Measurements from ENCODE around the gene CFAP298. TPM values are rescaled to one million over a fixed set of nuclear protein-coding genes. Genes with fewer than 3 reads are reported as not detected.
"Not testable (repeated sequence)": the region's sequence is repeated elsewhere in the genome, so short reads cannot be mapped to it uniquely, and the experiment has no call there.

The CFAP298 gene
- total RNA-seq, 1 donor from 2014 or later, result 54.6 TPM

GRCh38 chr21:32612999-32613337 lies 791 bp upstream of the CFAP298 start:
- no peak for DNase-seq (ENCODE audit: low spot score)
- Mint-ChIP-seq H3K36me3 (ENCODE audit: low read depth) (peaks cover 8% of the 10 kb centered on the region), H3K27me3 (ENCODE audit: insufficient read depth) (peaks cover 5% of the 10 kb centered on the region), H3K27ac (peak overlapping the region; percentile 93), H3K4me1 (ENCODE audit: low read depth) (peaks cover 8% of the 10 kb centered on the region), H3K9me3 (no peaks in the 10 kb centered on the region), H3K4me3 (peak overlapping the region; percentile 96)
- intact Hi-C loops (cut with micrococcal nuclease), result loop anchor here (1.0 to 5.0 kb wide), 11 partner anchors 46 to 954 kb away; partner anchors contain the start of genes EVA1C, GART, MIS18A and SCAF4

DNA sequence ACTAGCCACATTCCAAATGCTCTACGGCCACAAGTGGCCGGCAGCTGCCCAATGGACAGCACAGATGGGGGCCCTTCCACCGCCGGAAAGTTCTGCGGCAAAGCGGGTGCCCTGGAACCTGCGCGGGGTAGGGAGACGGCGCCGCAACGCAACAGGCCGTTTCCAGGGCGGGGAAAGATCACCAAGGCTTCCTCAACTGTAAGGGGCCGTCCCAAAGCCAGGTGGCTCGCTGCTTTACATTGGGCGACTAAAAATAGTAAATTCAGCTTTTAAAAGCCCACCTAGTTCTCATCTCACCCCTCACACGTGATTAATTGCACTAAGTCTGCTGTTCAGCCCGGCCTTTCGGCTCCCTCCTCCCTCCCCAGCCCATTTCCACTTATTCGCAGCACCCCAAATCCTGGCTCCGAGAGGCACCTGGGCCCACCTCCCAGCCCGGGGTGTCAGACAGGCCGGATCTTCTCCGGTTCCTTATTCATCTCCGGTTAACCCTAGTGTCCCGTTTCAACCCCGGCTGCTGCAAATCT lies 643 bp downstream of the CFAP298 start:
- H3K27ac Mint-ChIP-seq, result peak overlapping the region; percentile 93
- H3K9me3 Mint-ChIP-seq, result no peaks in the 10 kb centered on the region
- peak overlapping the region; percentile 96 for H3K4me3 Mint-ChIP-seq
- peaks cover 8% of the 10 kb centered on the region for H3K4me1 Mint-ChIP-seq (ENCODE audit: low read depth)
- no peak for DNase-seq (ENCODE audit: low spot score)
- intact Hi-C loops (cut with micrococcal nuclease), result loop anchor here (5.0 kb wide), 5 partner anchors 44 to 931 kb away; partner anchors contain the start of genes GART, SCAF4 and SON
- H3K27me3 Mint-ChIP-seq (ENCODE audit: insufficient read depth), result peaks cover 4% of the 10 kb centered on the region
- H3K36me3 Mint-ChIP-seq (ENCODE audit: low read depth), result peaks cover 8% of the 10 kb centered on the region

DNA sequence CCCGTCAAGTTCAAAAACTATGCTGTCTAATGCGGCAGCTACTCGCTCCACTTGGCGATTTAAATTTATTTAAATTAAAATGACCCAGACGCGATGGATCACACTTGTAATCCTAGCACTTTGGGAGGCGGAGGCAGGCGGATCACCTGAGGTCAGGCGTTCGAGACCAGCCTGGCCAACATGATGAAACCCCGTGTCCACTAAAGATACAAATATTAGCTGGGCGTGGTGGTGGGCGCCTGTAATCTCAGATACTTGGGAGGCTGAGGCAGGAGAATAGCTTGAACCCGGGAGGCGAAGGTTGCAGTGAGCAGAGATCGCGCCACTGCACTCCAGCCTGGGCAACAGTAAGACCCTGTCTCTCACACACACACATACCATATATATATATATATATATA lies 1.2 kb downstream of the CFAP298 start:
- not testable (repeated sequence) for H3K4me1 Mint-ChIP-seq (ENCODE audit: low read depth); H3K9me3 Mint-ChIP-seq; DNase-seq (ENCODE audit: low spot score); H3K27ac Mint-ChIP-seq; H3K27me3 Mint-ChIP-seq (ENCODE audit: insufficient read depth)
- Mint-ChIP-seq H3K4me3 (peak overlapping the region; percentile 57), H3K36me3 (ENCODE audit: low read depth) (peaks cover 11% of the 10 kb centered on the region)
- intact Hi-C loops (cut with micrococcal nuclease), result loop anchor here (5.0 kb wide), 5 partner anchors 44 to 931 kb away; partner anchors contain the start of genes GART, SCAF4 and SON

DNA sequence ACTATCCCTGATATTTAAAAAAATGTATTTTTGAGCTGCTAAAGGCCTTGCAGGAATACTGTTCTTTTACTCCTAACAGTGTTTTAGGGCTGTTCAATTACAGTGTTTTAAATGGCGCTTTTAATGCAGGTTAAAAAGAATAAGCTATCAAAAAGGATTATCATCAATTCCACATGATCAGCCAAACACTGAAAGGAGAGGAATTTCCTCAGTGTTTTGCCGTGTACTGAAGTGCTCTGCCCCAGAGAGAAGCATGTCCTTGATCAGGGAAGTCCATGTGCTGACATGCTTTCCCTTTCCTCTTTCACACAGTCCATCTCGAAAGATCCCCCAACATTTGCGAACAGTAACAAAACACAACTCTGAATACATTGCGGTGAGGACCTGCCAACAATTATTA lies 3.3 kb downstream of the CFAP298 start:
- H3K4me1 Mint-ChIP-seq (ENCODE audit: low read depth), result peaks cover 8% of the 10 kb centered on the region
- H3K36me3 Mint-ChIP-seq (ENCODE audit: low read depth), result peaks cover 23% of the 10 kb centered on the region
- no peak overlapping the region for H3K27ac Mint-ChIP-seq
- H3K27me3 Mint-ChIP-seq (ENCODE audit: insufficient read depth), result no peaks in the 10 kb centered on the region
- H3K4me3 Mint-ChIP-seq, result peak overlapping the region; percentile 31
- DNase-seq (ENCODE audit: low spot score), result no peak
- no peaks in the 10 kb centered on the region for H3K9me3 Mint-ChIP-seq
- intact Hi-C loops (cut with micrococcal nuclease), result no loop called here

DNA sequence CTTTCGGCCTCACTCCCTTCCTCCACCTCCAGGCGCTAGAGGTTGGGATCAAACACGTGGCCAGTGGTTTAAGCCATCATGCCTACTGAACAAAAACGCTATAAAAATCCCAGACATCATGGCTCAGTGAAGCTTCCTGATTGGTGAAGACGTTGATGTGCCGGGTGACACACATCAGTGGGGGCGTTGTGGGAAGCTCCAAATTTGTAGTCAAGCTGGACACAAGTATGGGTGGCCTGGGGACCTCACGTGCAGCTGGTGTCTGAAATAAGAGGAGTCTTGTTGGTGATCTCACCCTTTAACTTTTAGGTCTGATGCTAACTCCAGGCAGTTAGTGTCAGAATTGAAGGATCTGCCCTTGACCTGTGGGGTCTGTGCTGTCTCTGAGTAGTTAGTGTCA lies 6.7 kb downstream of the CFAP298 start:
- intact Hi-C loops (cut with micrococcal nuclease), result no loop called here
- no peaks in the 10 kb centered on the region for H3K9me3 Mint-ChIP-seq
- H3K36me3 Mint-ChIP-seq (ENCODE audit: low read depth), result peaks cover 30% of the 10 kb centered on the region
- no peaks in the 10 kb centered on the region for H3K4me1 Mint-ChIP-seq (ENCODE audit: low read depth)
- no peak overlapping the region for H3K27ac Mint-ChIP-seq
- H3K4me3 Mint-ChIP-seq, result no peak overlapping the region
- no peak for DNase-seq (ENCODE audit: low spot score)
- no peaks in the 10 kb centered on the region for H3K27me3 Mint-ChIP-seq (ENCODE audit: insufficient read depth)

DNA sequence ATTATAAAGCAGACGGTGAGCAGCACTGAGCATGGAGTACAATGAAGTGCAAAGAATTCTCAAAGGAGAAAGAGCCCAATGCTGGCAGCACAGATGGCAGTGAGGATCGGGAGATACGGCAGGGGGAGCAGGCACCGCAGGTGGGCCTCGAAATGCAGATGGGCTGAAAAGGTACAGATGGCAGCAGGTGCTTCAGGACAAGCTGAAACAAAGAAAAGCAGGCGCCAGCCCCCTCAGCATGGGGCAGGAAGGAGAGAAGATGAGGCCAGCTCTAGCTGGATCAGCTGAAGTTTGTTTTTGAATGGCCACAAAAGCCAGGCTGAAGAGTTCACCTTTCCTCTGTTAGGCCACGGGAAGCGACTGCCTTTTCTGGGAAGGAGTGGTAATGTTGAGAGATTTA lies 7.7 kb downstream of the CFAP298 start:
- no peak overlapping the region for H3K4me3 Mint-ChIP-seq
- H3K9me3 Mint-ChIP-seq, result no peaks in the 10 kb centered on the region
- no peaks in the 10 kb centered on the region for H3K27me3 Mint-ChIP-seq (ENCODE audit: insufficient read depth)
- intact Hi-C loops (cut with micrococcal nuclease), result no loop called here
- H3K27ac Mint-ChIP-seq, result no peak overlapping the region
- H3K4me1 Mint-ChIP-seq (ENCODE audit: low read depth), result no peaks in the 10 kb centered on the region
- peaks cover 28% of the 10 kb centered on the region for H3K36me3 Mint-ChIP-seq (ENCODE audit: low read depth)
- no peak for DNase-seq (ENCODE audit: low spot score)

- DNase-seq (ENCODE audit: low spot score), result no peak
- no peaks in the 10 kb centered on the region for H3K27me3 Mint-ChIP-seq (ENCODE audit: insufficient read depth)
- no peaks in the 10 kb centered on the region for H3K9me3 Mint-ChIP-seq
- no peaks in the 10 kb centered on the region for H3K4me1 Mint-ChIP-seq (ENCODE audit: low read depth)
- H3K27ac Mint-ChIP-seq, result no peak overlapping the region
- H3K4me3 Mint-ChIP-seq, result no peak overlapping the region
- H3K36me3 Mint-ChIP-seq (ENCODE audit: low read depth), result peaks cover 22% of the 10 kb centered on the region
- intact Hi-C loops (cut with micrococcal nuclease), result no loop called here
These were observed 9.0 kb downstream of the CFAP298 start for GRCh38 chr21:32603131-32603530.

- Mint-ChIP-seq H3K36me3 (ENCODE audit: low read depth) (peaks cover 22% of the 10 kb centered on the region), H3K27me3 (ENCODE audit: insufficient read depth) (no peaks in the 10 kb centered on the region), H3K27ac (no peak overlapping the region), H3K9me3 (no peaks in the 10 kb centered on the region), H3K4me3 (no peak overlapping the region), H3K4me1 (ENCODE audit: low read depth) (no peaks in the 10 kb centered on the region)
- DNase-seq (ENCODE audit: low spot score), result no peak
- intact Hi-C loops (cut with micrococcal nuclease), result no loop called here
These were observed 10.1 kb downstream of the CFAP298 start for GRCh38 chr21:32602099-32602498.

DNA sequence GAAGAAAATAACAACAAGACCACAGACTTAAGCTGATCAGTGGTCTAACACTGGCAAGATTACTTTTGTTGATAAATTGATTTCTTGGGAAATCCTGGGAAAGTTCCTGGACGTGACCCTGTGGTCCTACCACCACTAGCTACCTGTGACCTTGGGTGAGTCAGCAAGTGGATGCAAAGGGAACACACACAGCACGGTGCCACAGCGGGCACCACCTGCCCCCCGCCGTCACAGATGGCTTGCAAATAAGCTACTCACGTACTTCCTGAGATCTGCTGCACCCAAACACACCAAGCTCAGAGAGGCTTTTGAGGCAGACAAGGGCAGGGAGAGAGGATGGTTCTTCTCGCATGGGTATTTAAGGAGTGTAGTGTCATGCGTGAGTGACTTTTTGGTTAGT lies 12.7 kb downstream of the CFAP298 start:
- no peaks in the 10 kb centered on the region for H3K9me3 Mint-ChIP-seq
- H3K27me3 Mint-ChIP-seq (ENCODE audit: insufficient read depth), result no peaks in the 10 kb centered on the region
- peaks cover 13% of the 10 kb centered on the region for H3K36me3 Mint-ChIP-seq (ENCODE audit: low read depth)
- intact Hi-C loops (cut with micrococcal nuclease), result no loop called here
- no peaks in the 10 kb centered on the region for H3K4me1 Mint-ChIP-seq (ENCODE audit: low read depth)
- H3K4me3 Mint-ChIP-seq, result no peak overlapping the region
- DNase-seq (ENCODE audit: low spot score), result no peak
- no peak overlapping the region for H3K27ac Mint-ChIP-seq

DNA sequence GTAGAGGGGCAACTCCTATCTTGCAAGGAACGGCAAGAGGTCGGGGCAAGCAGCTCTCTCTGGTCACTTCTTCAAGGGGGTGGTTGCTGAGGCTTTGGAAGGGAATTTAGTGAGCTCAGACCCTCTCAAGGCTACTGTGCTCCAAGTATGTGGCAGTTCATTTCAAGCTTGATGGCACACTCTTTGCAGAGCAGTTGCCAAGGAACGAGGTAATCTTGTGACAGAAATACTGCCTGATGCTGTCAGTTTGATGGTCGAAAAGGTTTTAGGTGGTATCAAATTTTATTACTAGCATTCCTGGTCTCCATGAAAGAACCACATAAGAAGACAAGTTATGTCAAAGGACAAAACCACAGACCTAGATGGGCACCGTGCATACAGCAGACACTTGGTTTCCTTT lies 13.1 kb downstream of the CFAP298 start:
- Mint-ChIP-seq H3K9me3 (no peaks in the 10 kb centered on the region), H3K27ac (no peak overlapping the region), H3K36me3 (ENCODE audit: low read depth) (peaks cover 9% of the 10 kb centered on the region), H3K4me1 (ENCODE audit: low read depth) (no peaks in the 10 kb centered on the region), H3K27me3 (ENCODE audit: insufficient read depth) (no peaks in the 10 kb centered on the region), H3K4me3 (no peak overlapping the region)
- DNase-seq (ENCODE audit: low spot score), result no peak
- intact Hi-C loops (cut with micrococcal nuclease), result no loop called here

- Mint-ChIP-seq H3K27ac (no peak overlapping the region), H3K27me3 (ENCODE audit: insufficient read depth) (no peaks in the 10 kb centered on the region), H3K9me3 (no peaks in the 10 kb centered on the region), H3K36me3 (ENCODE audit: low read depth) (peaks cover 1% of the 10 kb centered on the region), H3K4me3 (no peak overlapping the region), H3K4me1 (ENCODE audit: low read depth) (no peaks in the 10 kb centered on the region)
- intact Hi-C loops (cut with micrococcal nuclease), result no loop called here
- DNase-seq (ENCODE audit: low spot score), result no peak
These were observed 15.0 kb downstream of the CFAP298 start for GRCh38 chr21:32597205-32597604.

DNA sequence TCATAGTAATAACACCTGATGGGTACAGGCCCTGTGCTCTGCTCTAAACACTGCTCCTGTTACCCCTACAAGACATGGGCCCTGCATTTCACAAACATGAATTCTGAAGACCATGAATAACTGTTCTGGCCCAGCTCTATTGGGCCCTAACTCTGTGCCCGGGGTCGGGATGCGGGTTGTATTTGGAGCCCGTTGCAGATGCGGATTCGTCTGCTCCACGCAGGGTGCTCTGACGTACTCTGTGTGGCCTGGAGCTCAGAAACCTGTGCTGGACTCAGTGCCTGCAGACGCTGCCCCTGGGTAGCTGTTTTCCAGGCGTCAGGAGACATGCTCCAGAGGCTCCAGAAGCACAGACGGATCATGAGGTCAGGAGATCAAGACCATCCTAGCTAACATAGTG lies 16.7 kb downstream of the CFAP298 start:
- no peaks in the 10 kb centered on the region for H3K36me3 Mint-ChIP-seq (ENCODE audit: low read depth)
- no peak overlapping the region for H3K4me3 Mint-ChIP-seq
- no peaks in the 10 kb centered on the region for H3K4me1 Mint-ChIP-seq (ENCODE audit: low read depth)
- H3K9me3 Mint-ChIP-seq, result no peaks in the 10 kb centered on the region
- no peak overlapping the region for H3K27ac Mint-ChIP-seq
- no peaks in the 10 kb centered on the region for H3K27me3 Mint-ChIP-seq (ENCODE audit: insufficient read depth)
- intact Hi-C loops (cut with micrococcal nuclease), result no loop called here
- DNase-seq (ENCODE audit: low spot score), result no peak

GRCh38 chr21:32593690-32594089 lies 18.5 kb downstream of the CFAP298 start:
- Mint-ChIP-seq H3K4me1 (ENCODE audit: low read depth) (no peaks in the 10 kb centered on the region), H3K4me3 (no peak overlapping the region), H3K27ac (no peak overlapping the region), H3K27me3 (ENCODE audit: insufficient read depth) (no peaks in the 10 kb centered on the region), H3K9me3 (no peaks in the 10 kb centered on the region), H3K36me3 (ENCODE audit: low read depth) (no peaks in the 10 kb centered on the region)
- intact Hi-C loops (cut with micrococcal nuclease), result no loop called here
- DNase-seq (ENCODE audit: low spot score), result no peak

DNA sequence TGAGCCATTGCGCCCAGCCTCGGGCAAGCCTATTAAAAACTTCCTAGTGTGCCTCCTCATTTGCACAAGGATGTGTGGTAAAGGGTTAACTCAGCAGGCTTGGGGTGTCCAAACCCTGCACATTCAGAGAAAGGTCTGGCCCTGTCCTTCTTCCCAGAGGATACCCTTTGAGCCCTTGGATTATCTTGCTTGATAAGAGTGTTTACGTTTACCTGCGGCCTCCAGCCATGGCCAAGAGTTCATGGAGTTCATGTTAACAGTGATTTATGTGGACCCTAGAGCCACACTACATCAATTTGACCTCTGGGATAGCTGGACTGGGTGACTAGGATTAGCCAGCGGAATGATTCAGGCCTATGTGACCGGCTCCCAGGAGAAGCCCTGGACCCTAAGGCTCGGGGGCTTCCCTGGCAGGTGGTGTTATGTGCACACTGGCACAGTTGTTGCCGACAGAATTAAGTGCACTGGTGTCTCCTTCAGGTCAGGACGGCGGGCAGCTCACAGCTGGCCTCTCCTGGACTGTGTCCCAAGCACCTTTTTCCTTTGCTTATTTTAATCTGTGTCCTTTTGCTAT lies 19.2 kb downstream of the CFAP298 start:
- Mint-ChIP-seq H3K36me3 (ENCODE audit: low read depth) (no peaks in the 10 kb centered on the region), H3K4me3 (no peak overlapping the region), H3K9me3 (no peaks in the 10 kb centered on the region), H3K27me3 (ENCODE audit: insufficient read depth) (no peaks in the 10 kb centered on the region), H3K4me1 (ENCODE audit: low read depth) (no peaks in the 10 kb centered on the region), H3K27ac (no peak overlapping the region)
- intact Hi-C loops (cut with micrococcal nuclease), result no loop called here
- DNase-seq (ENCODE audit: low spot score), result no peak
